Neutrophil (primary cell): ENCODE measurements around the gene PUM1.
"Not testable (repeated sequence)": the region's sequence is repeated elsewhere in the genome, so short reads cannot be mapped to it uniquely, and the experiment has no call there.

ENCODE experiments used
- H3K27ac ChIP-seq: fragments of 200-600 bp; sonication (generic); 2 replicates; pipeline ENCODE4 v1.5.1; 2016; ENCODE audit warnings: mild to moderate bottlenecking, moderate library complexity
- H3K27me3 ChIP-seq: fragments of 200-600 bp; sonication (generic); 2 replicates; pipeline ENCODE4 v1.6.0; 2016; ENCODE audit warnings: mild to moderate bottlenecking
- H3K36me3 ChIP-seq: fragments of 200-600 bp; sonication (generic); 2 replicates; pipeline ENCODE4 v1.5.1; 2017
- H3K4me1 ChIP-seq, 2 experiments: fragments of 200-600 bp in 1 of 2; sonication (generic) in 1 of 2; 1 replicate in 1 of 2; 2 replicates in 1 of 2; pipeline versions ENCODE4 v1.5.1 to v1.6.1; 2013 to 2016; ENCODE audit warnings: low read depth in 1 of 2, low read length in 1 of 2, mild to moderate bottlenecking in 1 of 2, moderate library complexity in 1 of 2; ENCODE audit not compliant: control insufficient read depth in 1 of 2, insufficient read depth in 1 of 2
- H3K4me3 ChIP-seq, 2 experiments: fragments of 200-600 bp in 1 of 2; sonication (generic) in 1 of 2; 1 replicate in 1 of 2; 2 replicates in 1 of 2; pipeline ENCODE4 v1.5.1; 2013 to 2016; ENCODE audit warnings: low read depth in 1 of 2, low read length in 1 of 2, mild to moderate bottlenecking in 1 of 2, moderate library complexity in 1 of 2
- H3K9me3 ChIP-seq: fragments of 200-600 bp; sonication (generic); 2 replicates; pipeline ENCODE4 v1.5.1; 2016
- CTCF ChIP-seq: fragments of 200-600 bp; sonication (generic); IDR thresholded peaks from 2 replicates; pipeline ENCODE4 v1.5.1; 2016; ENCODE audit warnings: antibody characterized with exemption

PUM1 gene

GRCh38 chr1:31040038-31040437 lies 25.5 kb downstream of the PUM1 start:
- Histone ChIP-seq H3K27me3 (no peaks in the 10 kb centered on the region), H3K27ac (no peak overlapping the region)

GRCh38 chr1:31038935-31039334 lies 26.6 kb downstream of the PUM1 start:
- H3K4me3 ChIP-seq, H3K4me1 ChIP-seq, H3K27me3 ChIP-seq: not testable (repeated sequence)

More at GRCh38 chr1:31040038-31040437, 25.5 kb downstream of the PUM1 start:
- peaks cover 5 to 6% of the 10 kb centered on the region in 2 experiments for H3K4me1 ChIP-seq
- TF ChIP-seq CTCF: no peak
- H3K9me3 ChIP-seq: no peaks in the 10 kb centered on the region
- no peaks in the 10 kb centered on the region for H3K36me3 ChIP-seq
- no peak overlapping the region for H3K4me3 ChIP-seq

GRCh38 chr1:31038360-31038759 lies 27.2 kb downstream of the PUM1 start:
- Histone ChIP-seq H3K4me1 (peaks cover 5 to 6% of the 10 kb centered on the region in 2 experiments), H3K9me3 (no peaks in the 10 kb centered on the region), H3K36me3 (no peaks in the 10 kb centered on the region), H3K4me3 (no peak overlapping the region), H3K27ac (peak overlapping the region; percentile 42), H3K27me3 (no peaks in the 10 kb centered on the region)
- no peak for TF ChIP-seq CTCF

More at GRCh38 chr1:31038935-31039334, 26.6 kb downstream of the PUM1 start:
- H3K36me3 ChIP-seq, H3K27ac ChIP-seq, H3K9me3 ChIP-seq: not testable (repeated sequence)

GRCh38 chr1:31036749-31037500 lies 28.6 kb downstream of the PUM1 start:
- H3K9me3 ChIP-seq: no peaks in the 10 kb centered on the region
- H3K27me3 ChIP-seq: no peaks in the 10 kb centered on the region
- no peaks in the 10 kb centered on the region for H3K36me3 ChIP-seq
- TF ChIP-seq CTCF: no peak
- H3K4me3 ChIP-seq: no peak overlapping the region
- H3K27ac ChIP-seq: no peak overlapping the region
- H3K4me1 ChIP-seq: peaks cover 12 to 14% of the 10 kb centered on the region in 2 experiments

- H3K36me3 ChIP-seq: no peaks in the 10 kb centered on the region
- H3K4me3 ChIP-seq: no peak overlapping the region
- peaks cover 20 to 25% of the 10 kb centered on the region in 2 experiments for H3K4me1 ChIP-seq
- H3K9me3 ChIP-seq: no peaks in the 10 kb centered on the region
- H3K27ac ChIP-seq: no peak overlapping the region
- H3K27me3 ChIP-seq: no peaks in the 10 kb centered on the region
- TF ChIP-seq CTCF: no peak
Observed at GRCh38 chr1:31033598-31033997, 31.9 kb downstream of the PUM1 start.

- Histone ChIP-seq H3K27ac (peak overlapping the region; percentile 65), H3K4me3 (no peak overlapping the region), H3K4me1 (peaks cover 27 to 33% of the 10 kb centered on the region in 2 experiments), H3K27me3 (no peaks in the 10 kb centered on the region), H3K9me3 (no peaks in the 10 kb centered on the region), H3K36me3 (no peaks in the 10 kb centered on the region)
- TF ChIP-seq CTCF: no peak
Observed at GRCh38 chr1:31032266-31032665, 33.3 kb downstream of the PUM1 start.
